ENCODE measurements around the gene DMRT2.

Gene DMRT2

GRCh38 chr9:1070692-1071091 lies 20.5 kb downstream of the DMRT2 start:
- Histone ChIP-seq H3K9me3 (ENCODE audit: control insufficient read depth, insufficient read depth, low read depth, low read length) (no peaks in the 10 kb centered on the region), H3K27ac (ENCODE audit: extremely low read depth, low read depth, low read length) (no peak overlapping the region), H3K4me3 (ENCODE audit: low read depth, low read length) (no peak overlapping the region), H3K4me1 (ENCODE audit: control insufficient read depth, insufficient read depth, low read length) (no peaks in the 10 kb centered on the region), H3K36me3 (ENCODE audit: control insufficient read depth in 2 of 2, insufficient read depth in 1 of 2, low read length in 2 of 2) (no peaks in the 10 kb centered on the region)
- TF ChIP-seq ZNF174 (tag by site-specific recombination; IDR thresholded peaks at IDR 0.05) (no peak), KLF16 (tag by site-specific recombination; IDR thresholded peaks at IDR 0.05) (no peak), SCRT1 (tag by site-specific recombination; IDR thresholded peaks at IDR 0.05; ENCODE audit: borderline replicate concordance) (no peak), SETDB1 (IDR thresholded peaks at IDR 0.05; ENCODE audit: insufficient read length, low read length) (no peak), ZNF785 (tag by site-specific recombination; IDR thresholded peaks at IDR 0.05) (no peak), ZNF398 (tag by site-specific recombination; IDR thresholded peaks at IDR 0.05) (no peak), ZBTB7A (tag by site-specific recombination; IDR thresholded peaks at IDR 0.05; ENCODE audit: low read depth) (no peak), ZSCAN30 (tag by site-specific recombination; IDR thresholded peaks at IDR 0.05) (no peak), ZNF146 (tag by site-specific recombination; IDR thresholded peaks at IDR 0.05) (no peak), HIC1 (tag by site-specific recombination; IDR thresholded peaks at IDR 0.05) (no peak), TCF7L2 (IDR thresholded peaks at IDR 0.05; ENCODE audit: borderline replicate concordance, low read depth, low read length) (no peak)
- ChIA-PET POLR2A (no interaction called here), CTCF (interaction anchor here (0.6 kb wide), 2 partner anchors 62 to 185 kb away, joined by 3 read pairs; no protein-coding TSS in a partner anchor)

GRCh38 chr9:1071730-1072129 lies 21.6 kb downstream of the DMRT2 start:
- Histone ChIP-seq H3K9me3 (ENCODE audit: control insufficient read depth, insufficient read depth, low read depth, low read length) (no peaks in the 10 kb centered on the region), H3K4me3 (ENCODE audit: low read depth, low read length) (no peak overlapping the region), H3K4me1 (ENCODE audit: control insufficient read depth, insufficient read depth, low read length) (no peaks in the 10 kb centered on the region), H3K36me3 (ENCODE audit: control insufficient read depth in 2 of 2, insufficient read depth in 1 of 2, low read length in 2 of 2) (no peaks in the 10 kb centered on the region), H3K27ac (ENCODE audit: extremely low read depth, low read depth, low read length) (no peak overlapping the region)
- CTCF ChIA-PET = interaction anchor here (0.6 kb wide), 1 partner anchor 33 kb away, joined by 3 read pairs; no protein-coding TSS in a partner anchor
- POLR2A ChIA-PET = no interaction called here
- TF ChIP-seq ZFP41 (tag by site-specific recombination; IDR thresholded peaks at IDR 0.05; ENCODE audit: borderline replicate concordance) (no peak), HIC1 (tag by site-specific recombination; IDR thresholded peaks at IDR 0.05) (no peak), FEZF1 (tag by site-specific recombination; IDR thresholded peaks at IDR 0.05) (peak; percentile 17; the same call in 1 of the 2 replicates), ZNF645 (tag by site-specific recombination; IDR thresholded peaks at IDR 0.05) (no peak)

- CTCF ChIA-PET = no interaction called here
- POLR2A ChIA-PET = no interaction called here
- H3K4me3 ChIP-seq (ENCODE audit: low read depth, low read length) = no peak overlapping the region
- no peak for TF ChIP-seq ZNF555 (tag by site-specific recombination; conservative IDR thresholded peaks at IDR 0.05)
- TF ChIP-seq PRDM2 (tag by site-specific recombination; IDR thresholded peaks at IDR 0.05; ENCODE audit: borderline replicate concordance) = no peak
- TF ChIP-seq ZNF626 (tag by site-specific recombination; IDR thresholded peaks at IDR 0.05) = no peak
- no peak for TF ChIP-seq ZBTB48 (tag by site-specific recombination; IDR thresholded peaks at IDR 0.05)
Observed at GRCh38 chr9:1073497-1073896, 23.3 kb downstream of the DMRT2 start.

More at GRCh38 chr9:1073497-1073896, 23.3 kb downstream of the DMRT2 start:
- Histone ChIP-seq H3K36me3 (ENCODE audit: control insufficient read depth in 2 of 2, insufficient read depth in 1 of 2, low read length in 2 of 2) (no peaks in the 10 kb centered on the region), H3K4me1 (ENCODE audit: control insufficient read depth, insufficient read depth, low read length) (no peaks in the 10 kb centered on the region), H3K27ac (ENCODE audit: extremely low read depth, low read depth, low read length) (no peak overlapping the region), H3K9me3 (ENCODE audit: control insufficient read depth, insufficient read depth, low read depth, low read length) (no peaks in the 10 kb centered on the region)
